Hematopoietic multipotent progenitor cell treated with erythropoietin and hydrocortisone succinate and interleukin-3 and kit ligand, for 8 days (in vitro differentiated cells): ENCODE results near the gene SERTAD2.

ENCODE experiments used
- DNase-seq: peaks from one replicate; pipeline ENCODE4 v3.0.0-alpha.2; 2015

The SERTAD2 gene

DNA sequence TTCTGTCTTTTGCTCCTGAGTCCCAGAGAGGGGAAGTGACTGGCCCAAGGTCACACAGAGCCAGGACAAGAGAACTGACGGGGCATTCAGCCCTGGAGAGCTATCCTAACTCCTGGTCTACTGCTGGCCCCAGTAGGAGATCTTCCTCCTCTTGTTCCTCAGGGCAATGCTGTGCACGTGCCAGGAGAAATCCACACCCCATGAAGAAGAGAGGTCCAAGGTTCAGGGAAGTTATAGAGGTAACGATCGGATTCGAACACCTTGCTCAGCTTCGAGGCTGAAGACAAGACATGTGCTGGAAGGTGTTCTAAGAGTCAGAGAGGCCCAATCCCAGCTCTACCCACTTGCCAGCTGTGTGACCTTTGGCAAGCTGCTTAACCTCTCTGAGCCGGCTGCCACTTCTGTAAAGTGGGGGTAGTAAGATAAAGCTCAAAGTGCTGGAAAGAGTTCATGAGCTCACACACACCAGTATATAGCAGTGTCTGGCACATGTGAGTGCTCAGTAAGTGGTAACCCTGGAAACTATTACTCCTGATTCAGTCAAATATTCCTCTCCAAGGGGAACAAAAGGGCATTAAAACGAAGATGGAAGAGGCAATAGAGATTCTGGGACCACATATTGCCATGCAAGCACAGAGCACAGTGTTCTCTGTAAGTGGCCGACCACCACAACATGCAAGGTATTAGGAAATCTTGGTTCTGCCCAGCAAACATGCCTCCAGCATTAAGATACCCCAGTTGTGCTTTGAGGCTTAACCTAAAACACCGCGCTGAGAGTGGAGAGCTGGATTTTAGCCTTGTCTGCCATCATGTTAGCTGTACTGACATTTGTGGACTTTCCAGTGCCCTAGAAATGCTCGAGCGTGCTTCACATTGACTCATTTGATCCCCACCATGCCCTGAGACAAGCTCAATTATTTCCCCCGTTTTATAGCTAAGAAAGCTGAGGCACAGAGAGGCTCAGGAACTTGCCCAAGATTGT, 25.6 kb downstream of the SERTAD2 start:
- no peak for DNase-seq

DNA sequence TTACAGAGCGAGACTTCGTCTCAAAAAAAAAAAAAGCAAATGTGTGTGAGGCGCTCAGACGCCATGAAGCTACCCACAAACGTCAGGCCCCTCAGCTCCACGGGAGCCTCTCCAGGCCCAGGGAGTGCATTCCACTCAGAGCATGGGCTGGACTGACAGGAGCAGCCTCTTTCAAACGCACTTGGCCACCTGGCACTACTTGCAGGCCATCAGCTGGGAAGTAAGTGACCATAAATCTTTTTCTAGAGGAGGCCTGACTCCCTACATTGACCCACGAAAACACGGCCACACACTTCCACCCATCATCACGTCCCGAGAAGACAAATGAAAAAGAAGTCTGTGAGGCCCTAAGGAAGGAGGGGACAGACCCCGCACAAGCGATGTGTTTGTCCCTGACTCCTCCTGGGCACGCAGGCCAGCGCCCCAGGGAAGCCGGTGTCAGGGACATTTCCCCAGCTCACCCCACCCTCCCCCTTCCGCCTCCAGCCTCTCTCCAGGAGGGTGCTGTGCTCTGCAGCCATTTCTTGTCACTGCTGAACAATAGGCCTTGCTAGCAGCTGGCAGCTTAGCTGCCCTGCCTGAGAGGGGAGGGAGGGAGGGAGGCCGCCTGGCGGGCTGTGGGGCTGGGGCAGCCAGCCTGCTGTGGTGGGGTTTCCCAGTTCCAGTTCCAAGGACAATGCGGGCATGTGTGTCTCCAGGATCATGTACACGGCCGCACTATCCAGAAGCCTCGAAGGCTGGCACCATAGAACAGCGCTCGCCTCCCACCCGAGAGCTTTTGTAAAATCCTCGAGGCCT, 26.6 kb downstream of the SERTAD2 start:
- no peak for DNase-seq

DNA sequence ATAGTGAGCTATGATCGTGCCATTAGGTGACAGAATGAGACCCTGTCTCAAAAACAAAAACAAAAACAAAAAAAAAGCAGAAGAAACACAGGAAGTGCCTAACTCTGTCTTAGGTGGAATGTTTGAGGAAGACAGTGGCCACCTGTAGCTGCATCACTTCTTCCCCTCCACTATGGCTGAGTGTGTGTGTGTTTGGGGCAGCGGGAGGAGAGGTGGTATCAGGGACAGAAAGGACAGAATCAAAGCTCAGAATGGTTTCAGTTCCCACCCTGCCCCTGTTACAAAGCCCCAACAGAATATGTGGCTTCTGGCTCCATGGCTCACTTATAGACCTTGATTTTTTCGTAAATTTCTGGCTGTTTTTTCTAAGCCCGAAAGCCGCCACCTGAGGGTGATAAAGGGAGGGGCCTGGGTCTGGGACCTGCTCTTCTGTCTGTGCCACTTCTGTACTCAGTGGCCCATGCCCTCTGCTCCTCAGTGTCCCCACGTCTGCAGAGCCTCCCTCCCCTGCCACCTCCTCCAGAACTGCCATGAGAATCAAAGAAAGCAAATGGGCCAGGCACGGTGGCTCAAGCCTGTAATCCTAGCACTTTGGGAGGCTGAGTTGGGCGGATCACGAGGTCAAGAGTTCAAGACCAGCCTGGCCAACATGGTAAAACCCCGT, 27.4 kb downstream of the SERTAD2 start:
- no peak for DNase-seq

DNA sequence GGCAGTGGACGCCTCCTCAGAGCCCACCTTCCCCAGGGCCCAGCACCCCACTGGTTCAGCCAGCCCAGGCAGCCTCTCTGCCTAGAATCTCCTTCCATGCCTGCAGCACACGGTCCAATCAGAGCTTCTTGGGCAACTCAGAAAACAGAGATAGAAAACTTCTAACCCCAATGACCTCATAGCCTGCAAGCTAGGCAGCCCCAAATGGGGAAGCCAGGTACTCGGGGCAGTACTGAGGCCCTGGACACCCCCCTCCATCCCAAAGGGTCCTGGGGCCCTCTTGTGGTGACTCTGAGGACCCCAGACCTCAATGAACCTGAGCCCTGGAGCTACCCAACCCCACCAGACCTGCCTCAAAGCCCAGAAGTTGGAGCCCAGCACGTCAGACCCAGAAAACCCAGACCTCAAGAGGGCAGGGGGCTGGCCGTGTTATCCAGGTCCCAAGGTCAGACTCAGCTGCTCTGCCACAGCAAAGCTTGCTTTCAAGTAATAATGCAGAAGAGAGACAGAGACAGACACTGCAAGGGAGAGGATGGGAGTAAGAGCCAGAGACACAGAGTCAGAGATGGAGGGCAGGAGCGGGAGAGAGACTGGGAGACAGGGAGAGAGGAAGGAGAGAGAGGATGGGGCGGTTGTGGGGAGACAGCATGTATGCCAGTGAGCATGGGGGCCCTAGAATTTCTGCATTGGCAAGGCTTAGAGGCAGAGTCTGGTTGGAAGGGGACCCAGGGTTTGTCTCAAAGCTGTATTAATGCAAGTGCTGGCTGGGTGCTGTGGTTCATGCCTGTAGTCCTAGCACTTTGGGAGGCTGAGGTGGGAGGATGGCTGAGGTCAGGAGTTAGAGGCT, 28.2 kb downstream of the SERTAD2 start:
- no peak for DNase-seq

DNA sequence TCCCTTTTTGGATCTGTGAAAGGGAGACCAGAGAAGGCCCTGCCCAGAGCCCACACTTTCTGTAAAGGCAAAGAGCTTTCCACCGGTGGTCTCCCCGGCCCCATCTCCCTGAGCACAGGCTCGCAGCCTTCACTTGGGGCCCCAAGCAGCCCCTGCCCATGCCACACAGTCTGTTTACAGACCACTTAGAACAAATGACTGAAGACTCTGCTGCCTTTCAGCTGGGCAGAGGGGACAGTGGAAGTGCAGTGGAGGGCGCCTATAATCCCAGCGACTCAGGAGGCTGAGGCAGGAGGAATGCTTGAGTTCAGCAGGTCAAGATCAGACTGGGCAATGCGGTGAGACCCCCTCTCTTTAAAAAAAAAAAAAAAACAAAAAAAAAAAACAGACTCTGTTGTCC, 28.9 kb downstream of the SERTAD2 start:
- DNase-seq, result no peak

DNA sequence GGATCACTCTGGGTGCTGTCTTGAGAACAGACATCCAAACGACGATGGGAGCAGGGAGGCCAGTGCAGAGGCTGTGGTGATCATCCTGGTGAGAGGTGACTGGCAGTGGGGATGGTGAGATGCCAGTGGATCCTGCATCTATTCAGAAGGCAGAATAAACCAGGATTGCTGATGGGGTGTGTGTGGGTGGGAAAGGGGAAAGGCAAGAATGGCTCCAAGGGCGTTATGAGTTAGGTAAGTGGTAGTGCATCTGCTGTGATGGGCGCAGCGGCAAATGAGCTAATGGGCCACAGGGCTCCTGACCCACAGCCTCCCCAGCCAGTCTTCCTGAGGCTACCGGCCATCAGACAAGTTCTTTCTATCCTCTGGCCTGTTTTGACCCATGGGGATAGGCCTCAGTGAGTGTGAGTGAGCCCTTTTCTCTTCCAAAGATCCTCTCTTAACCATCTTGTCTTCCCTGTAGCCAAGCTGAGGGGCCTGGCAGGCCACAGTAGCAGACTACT, 29.6 kb downstream of the SERTAD2 start:
- DNase-seq, result no peak

DNA sequence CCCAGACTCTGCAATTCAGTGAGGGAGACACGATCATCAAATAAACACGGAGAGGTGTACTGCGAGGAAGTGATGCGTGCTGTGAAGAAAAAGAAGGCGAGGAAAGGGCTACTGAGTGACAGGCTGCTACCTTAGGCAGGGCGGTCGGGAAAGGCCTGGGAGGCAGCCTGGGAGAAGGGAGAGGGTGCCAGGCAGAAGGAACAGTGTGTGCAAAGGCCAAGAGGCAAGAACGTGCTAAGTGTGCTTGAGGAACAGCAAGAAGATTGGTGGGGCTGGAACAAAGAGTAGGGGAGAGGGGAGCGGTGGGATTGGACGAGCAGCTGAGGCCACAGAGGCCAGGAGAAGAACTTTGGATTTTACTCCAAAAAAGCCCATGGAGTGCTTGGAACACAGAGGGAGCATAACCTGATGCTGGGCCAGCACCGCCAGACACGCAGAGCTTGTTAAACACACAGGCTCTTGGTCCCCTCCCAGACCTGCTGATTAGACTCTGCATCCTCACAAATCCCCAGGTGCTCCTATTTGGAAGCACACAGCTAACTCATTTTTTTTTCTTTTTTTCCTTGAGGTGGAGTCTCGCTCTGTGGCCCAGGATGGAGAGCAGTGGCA, 30.4 kb downstream of the SERTAD2 start:
- no peak for DNase-seq

DNA sequence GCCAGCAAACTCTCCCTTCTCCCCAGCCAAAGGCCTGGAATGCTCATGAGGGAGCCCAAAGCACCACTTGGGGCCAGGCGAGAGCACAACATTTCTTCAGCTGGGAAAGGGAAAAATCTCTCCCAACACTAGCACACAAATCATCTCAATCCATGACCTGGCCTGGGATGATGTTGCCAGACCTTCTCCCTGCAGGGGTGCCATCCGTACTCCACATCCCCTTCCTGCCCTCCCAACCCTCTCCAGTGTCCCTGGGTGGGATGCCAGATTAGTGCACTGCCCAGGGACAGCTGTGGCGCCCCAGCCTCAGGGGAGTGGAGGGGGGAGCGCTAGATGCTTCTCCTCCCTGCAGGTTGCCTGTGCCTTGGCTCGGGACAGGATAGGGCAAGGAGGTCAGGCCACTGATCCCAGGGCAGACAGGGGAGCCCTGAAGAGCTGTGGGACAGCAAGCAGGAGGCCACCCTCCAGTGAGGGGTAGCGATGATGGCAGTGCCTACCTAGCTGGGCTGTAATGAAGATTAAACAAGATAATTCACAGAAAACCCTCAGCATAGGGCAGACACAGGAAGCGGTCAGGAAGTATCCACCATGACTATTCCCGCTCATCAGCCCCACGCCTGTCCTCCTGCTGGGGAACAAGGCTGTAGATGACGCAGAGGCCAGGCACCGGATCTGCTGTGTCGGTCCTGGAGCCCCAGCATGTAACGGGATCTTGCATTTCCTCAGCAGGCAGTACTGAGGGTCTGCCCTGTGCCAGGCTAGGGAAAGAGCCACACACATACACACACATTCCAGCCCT, 31.1 kb downstream of the SERTAD2 start:
- no peak for DNase-seq

DNA sequence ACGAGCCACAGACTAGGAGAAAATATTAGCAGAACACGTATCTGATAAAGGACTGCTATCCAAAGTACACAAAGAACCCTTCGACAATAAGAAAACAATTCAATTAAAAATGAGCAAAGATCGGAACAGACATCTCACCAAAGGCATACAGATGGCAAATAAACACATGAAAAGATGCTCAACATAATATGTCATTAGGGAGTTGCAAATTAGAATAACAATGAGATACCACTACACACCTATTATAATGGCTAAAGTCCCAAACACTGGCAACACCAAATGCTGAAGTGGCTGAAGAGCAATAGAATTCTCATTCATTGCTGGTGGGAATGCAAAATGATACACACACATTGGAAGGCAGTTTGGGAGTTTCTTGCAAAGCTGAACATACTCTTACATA, 33.1 kb downstream of the SERTAD2 start:
- no peak for DNase-seq

DNA sequence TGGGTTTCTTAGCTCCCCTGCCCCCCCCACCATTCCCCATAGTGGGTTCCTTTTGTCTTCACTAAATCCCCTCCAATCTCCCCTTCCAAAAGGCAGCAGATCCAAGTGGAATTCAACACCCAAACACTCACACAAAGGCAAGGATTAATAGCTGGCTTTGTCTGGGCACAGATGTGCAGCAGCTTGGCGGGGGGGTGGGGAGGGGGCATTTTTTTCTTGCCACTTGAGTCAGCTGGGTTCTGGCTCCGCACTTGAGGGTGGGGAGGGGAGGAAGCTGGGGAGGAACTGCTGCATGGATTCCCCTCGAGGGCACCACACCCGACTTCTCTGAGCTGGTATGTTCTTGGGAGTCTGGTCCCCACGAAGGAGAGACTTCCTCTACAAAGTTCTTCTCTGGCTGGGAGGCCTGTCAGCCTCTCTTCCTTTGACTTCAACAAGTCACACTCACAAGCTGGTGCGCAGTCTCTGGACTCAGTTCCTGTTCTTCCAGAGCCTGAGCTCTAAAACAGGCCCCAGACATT, 36.0 kb downstream of the SERTAD2 start:
- no peak for DNase-seq

DNA sequence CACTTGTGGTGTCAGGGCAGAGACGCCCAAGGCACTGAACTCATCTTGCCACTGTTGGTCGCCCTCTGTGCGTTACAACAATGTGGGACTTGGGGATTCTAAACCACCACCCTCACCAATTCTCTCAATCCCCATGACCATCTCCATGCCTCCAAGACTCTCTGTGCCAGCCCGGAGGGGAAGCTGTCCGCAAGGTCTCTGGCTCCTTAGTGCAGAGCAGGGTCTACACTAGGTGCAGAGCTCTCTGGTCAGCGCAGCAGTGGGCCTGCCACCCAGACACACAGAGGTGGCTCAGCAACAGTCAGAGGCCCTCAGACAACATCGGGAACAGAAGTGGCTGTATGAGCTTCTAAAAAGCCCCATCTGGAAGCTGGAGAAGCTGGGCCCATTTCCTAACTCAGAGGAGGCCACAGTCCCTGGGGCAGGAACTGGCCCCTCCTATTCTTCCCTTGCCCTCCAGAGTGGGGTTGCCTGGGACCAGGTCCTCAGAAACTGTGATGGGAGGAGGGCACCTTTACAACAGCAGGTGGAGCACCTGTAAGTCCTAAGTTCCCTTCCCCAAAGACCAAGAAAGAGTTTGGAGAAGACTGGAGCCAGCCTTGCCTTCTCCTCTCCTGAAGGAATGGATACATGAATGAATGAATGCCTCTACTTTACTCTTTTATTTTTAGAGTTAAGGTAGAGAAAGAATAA, 37.7 kb downstream of the SERTAD2 start:
- no peak for DNase-seq

DNA sequence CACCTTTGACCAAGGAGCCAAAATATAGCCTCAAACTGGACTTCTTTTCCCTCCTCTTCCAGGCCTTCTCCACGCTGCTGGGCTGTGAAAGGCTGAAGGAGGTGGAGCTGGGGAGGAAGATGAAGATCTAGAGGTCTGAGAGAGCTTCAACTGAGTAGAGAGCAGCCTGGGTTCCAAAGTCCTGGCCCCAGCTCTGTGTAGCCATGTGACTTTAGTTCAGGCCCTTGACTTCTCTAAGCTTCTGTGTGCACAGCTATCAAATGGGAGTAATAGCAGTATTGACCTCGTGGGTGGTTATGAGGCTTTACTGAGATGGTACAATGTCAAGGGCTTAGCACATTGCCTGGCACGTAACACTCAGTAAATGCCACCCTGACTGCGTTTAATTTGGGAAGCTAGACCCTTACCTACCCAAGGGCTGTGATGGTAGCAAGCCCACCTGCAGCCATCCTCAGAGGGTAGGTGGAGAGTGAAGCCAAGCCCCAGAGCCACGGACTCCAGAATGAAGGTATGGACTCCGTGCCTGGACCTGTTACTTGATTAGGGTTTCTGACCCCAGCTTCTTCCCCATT, 38.4 kb downstream of the SERTAD2 start:
- no peak for DNase-seq

DNA sequence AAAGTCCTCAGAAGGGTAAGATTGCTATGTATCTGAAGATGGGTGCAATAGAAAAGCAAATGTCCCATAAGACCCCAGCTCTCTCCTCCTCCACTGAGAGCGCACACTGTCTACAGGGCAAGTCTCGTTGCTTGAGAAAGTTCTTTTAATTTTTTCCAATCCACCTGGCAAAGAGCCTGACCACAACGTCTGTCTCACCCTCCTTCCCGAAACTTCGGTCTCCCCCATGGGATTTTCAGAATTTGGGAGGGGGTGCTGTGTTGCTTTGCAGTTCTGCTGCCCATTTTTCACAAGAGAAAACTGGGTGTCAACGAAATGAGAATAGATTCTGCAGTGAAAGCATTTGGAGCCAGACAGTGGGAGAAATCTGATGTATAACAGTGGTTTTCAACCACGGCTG, 40.4 kb downstream of the SERTAD2 start:
- DNase-seq, result no peak

DNA sequence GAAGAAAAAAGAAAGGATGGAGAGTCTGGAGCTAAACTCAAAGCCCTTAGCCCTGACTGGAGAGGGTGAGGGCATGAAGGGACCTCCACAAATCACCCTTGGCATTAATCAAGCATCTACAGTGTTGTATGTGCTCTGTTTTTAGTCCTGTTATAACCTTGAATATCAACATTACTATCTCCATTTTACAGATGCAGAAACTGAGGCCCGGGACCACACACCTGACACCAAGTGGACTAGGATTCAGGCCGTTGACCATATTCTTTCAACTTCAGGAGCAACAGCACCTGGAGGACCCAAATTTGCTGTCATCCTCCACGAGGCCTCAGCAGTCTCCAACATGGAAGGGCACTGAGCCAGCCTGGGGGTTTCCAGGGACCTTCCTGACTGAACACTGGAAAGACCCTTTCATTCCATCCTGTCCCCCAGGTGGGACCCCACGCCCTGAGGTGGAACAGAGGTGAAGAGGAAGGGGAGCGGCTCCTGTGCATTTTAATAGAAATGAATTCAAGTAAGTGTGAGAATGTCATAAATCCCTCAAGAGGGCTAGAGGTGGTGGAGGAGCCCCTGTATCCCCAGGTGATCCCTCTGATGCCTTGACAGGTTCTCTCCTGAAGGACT, 41.0 kb downstream of the SERTAD2 start:
- DNase-seq, result no peak

DNA sequence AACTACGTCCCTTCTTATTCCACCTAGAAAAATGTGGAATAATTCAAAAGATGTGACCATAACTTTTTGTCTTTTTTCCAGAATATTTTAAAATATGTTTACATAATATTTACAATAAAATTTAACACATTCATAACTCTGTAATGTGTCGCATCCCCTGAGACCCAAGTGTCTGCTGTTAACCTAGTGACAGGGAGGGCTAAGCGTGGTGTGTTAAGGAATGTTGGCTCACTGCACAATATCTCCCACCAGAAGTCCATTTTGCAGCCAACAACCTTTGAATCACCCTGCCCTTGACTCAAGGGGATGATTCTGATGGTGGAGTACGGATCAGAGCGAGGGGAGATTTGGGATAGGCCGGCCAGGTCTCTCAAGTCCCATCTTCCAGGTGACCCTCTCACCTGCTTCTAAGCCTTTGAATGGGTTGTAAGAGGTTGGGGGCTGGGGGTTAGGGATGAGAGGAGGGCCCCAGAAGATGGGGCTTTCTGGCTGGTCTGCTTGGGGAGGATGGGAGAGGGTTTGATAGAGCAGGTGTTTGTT, 43.3 kb downstream of the SERTAD2 start:
- DNase-seq, result no peak

DNA sequence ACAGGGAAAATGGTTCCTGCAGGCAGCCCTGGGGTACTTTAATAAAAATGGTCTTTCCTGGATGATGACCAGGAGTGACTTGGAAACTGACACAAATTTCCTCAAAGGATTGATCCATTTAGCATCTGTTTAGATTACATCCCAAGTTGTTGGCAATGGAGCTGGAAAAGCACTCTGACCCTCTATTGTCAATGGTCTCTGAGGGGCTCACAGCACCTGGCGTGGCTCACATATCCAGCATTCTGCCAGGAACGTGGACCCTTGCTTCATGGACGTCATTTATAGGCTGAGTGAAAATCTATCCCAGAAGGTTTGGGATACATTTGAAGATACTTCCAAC, 43.8 kb downstream of the SERTAD2 start:
- DNase-seq, result no peak

DNA sequence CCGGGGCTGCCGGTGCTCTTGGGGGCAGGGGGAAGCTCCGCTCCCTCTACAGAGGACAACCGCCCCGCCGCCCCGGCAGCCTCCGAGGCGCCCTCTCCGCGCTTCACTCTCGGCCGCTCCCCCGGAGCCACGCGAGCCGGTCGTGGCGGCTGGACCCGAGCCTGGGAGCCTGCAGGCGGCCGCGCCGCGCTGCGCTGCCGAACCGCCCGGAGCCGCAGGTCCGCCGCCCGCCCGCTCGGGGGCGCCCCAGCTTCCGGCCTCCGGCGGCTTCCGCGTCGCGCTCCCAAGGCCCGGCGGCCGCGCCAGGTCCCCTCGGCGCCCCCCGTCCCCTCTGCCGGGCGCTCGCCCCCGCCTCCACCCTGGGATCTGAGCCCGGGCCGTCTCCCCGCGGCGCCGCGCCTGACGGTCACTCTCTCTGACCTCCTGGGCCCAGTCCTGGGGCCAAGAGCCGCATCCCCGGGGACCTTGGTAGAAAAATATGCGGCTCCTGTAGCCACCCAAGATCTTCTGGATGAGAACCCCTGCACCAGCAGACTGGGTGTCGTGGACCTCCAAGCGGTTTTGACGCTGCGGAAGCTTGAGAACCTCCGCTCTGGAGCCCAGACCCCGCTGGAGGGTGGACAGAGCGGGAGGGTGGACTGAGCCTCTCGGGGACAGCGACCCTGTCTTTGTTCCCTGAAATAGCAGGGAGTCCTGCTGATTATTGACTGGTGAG, 44.3 kb downstream of the SERTAD2 start:
- peak; percentile 58 for DNase-seq

DNA sequence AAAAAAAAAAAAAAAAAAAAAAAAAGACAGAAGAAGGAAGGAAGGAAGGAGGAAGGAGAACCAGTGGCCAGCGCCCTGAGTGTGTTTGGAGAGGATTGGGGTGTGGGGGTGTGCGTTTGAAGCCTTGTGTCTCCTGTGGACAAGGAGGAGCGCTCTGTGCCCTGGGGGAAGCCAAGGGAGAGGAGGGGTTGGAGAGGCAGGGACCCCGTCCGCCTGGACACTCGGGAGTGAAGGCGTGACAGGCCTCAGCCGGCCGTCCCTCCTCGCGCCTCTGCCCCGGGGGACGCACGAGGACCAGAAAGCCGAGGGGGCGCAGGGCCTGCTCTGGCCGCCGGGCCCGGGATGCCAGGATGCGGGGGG, 44.9 kb downstream of the SERTAD2 start:
- DNase-seq, result peak; percentile 9
